ENCODE results near the gene ANK3. TPM values are rescaled to one million over a fixed set of nuclear protein-coding genes. Genes with fewer than 3 reads are reported as not detected.

Gene ANK3
- total and polyA plus RNA-seq, 2 donors (not counting 1 experiment from before 2014, with no cell fraction given), result 0.50 to 0.79 TPM

DNA sequence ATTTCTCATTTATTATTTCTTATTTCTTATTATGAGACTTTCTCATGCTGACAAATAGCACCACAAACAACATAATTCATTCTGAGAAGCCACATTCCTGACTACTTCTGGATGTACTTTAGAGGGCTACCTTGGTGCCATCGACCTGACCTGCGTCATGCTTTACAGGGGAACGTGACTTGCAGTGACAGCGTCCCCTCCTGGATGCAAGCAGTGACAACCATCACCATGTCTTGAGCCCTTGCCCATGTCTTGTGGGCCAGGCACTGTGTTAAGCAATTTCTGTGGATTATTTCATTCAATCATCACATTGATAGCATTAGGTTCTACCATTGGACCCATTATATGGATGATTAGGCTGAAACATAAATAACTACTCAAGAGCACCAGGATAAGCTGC is 137.0 kb downstream of the ANK3 start:
- TF ChIP-seq, protein P1, sequence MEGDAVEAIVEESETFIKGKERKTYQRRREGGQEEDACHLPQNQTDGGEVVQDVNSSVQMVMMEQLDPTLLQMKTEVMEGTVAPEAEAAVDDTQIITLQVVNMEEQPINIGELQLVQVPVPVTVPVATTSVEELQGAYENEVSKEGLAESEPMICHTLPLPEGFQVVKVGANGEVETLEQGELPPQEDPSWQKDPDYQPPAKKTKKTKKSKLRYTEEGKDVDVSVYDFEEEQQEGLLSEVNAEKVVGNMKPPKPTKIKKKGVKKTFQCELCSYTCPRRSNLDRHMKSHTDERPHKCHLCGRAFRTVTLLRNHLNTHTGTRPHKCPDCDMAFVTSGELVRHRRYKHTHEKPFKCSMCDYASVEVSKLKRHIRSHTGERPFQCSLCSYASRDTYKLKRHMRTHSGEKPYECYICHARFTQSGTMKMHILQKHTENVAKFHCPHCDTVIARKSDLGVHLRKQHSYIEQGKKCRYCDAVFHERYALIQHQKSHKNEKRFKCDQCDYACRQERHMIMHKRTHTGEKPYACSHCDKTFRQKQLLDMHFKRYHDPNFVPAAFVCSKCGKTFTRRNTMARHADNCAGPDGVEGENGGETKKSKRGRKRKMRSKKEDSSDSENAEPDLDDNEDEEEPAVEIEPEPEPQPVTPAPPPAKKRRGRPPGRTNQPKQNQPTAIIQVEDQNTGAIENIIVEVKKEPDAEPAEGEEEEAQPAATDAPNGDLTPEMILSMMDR (conservative IDR thresholded peaks at IDR 0.05 in 1 of 2, IDR thresholded peaks at IDR 0.05 in 1 of 2; ENCODE audit: low read depth in 1 of 2, low read length in 2 of 2), result no peak
- no peak for TF ChIP-seq EZH2 (IDR thresholded peaks at IDR 0.05; ENCODE audit: low read length, missing control alignments)
- no peak overlapping the region for H3K9ac ChIP-seq (ENCODE audit: insufficient read depth, low read length)

DNA sequence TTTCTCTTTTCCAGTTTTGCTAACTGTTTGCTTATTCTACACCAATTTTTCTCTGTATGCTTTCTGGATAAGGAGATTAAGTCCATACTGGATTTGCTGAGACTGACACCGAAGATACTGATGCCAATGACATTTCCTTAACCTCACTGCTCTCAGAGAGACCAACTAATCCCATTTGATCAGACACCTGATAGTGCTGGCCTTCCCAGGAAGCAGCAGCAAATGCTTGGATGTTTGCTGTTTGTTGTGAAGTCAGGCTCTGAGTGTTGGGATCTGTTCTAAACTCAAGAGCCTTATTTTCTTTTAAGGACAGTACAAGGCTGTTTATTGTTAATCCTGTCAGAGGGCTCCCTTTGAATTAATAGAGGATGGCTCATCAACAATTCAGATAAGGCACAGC is 143.3 kb downstream of the ANK3 start:
- H3K4me1 ChIP-seq (ENCODE audit: control insufficient read depth, extremely low read depth, insufficient read depth, low read length), result no peaks in the 10 kb centered on the region
- no peak for TF ChIP-seq EZH2 (IDR thresholded peaks at IDR 0.05; ENCODE audit: low read length, missing control alignments)
- TF ChIP-seq, protein P1 (conservative IDR thresholded peaks at IDR 0.05 in 1 of 2, IDR thresholded peaks at IDR 0.05 in 1 of 2; ENCODE audit: low read depth in 1 of 2, low read length in 2 of 2), result no peak
- no peaks in the 10 kb centered on the region for H3K9me3 ChIP-seq (ENCODE audit: control insufficient read depth, insufficient read depth, low read depth, low read length)
- no peaks in the 10 kb centered on the region for H4K20me1 ChIP-seq (ENCODE audit: control insufficient read depth, extremely low read depth, insufficient read depth, low read length)
- no peak overlapping the region for H3K4me3 ChIP-seq (replicated peaks in 1 of 4; ENCODE audit: control extremely low read depth in 1 of 4, insufficient read depth in 1 of 4, low read depth in 3 of 4, low read length in 4 of 4)
- H3K79me2 ChIP-seq (ENCODE audit: control insufficient read depth, insufficient read depth, low read length), result no peaks in the 10 kb centered on the region
- no peaks in the 10 kb centered on the region for H3K36me3 ChIP-seq (ENCODE audit: control insufficient read depth, insufficient read depth, low read length)
- no peak overlapping the region for H3K4me2 ChIP-seq (ENCODE audit: extremely low read depth, insufficient read depth, low read length)
- no peaks in the 10 kb centered on the region for H3K27me3 ChIP-seq (ENCODE audit: control insufficient read depth, insufficient read depth, low read length)
- H2AFZ ChIP-seq (ENCODE audit: low read length), result no peak overlapping the region
- H3K27ac ChIP-seq (ENCODE audit: insufficient read depth, low read length), result no peak overlapping the region
- DNase-seq (ENCODE audit: low read depth in 2 of 2), result no peak
- no peak overlapping the region for H3K9ac ChIP-seq (ENCODE audit: insufficient read depth, low read length)

More for the DNA sequence above, 137.0 kb downstream of the ANK3 start:
- no peak overlapping the region for H3K4me3 ChIP-seq (replicated peaks in 1 of 4; ENCODE audit: control extremely low read depth in 1 of 4, insufficient read depth in 1 of 4, low read depth in 3 of 4, low read length in 4 of 4)
- H3K9me3 ChIP-seq (ENCODE audit: control insufficient read depth, insufficient read depth, low read depth, low read length), result no peaks in the 10 kb centered on the region
- no peak overlapping the region for H3K27ac ChIP-seq (ENCODE audit: insufficient read depth, low read length)
- no peaks in the 10 kb centered on the region for H3K27me3 ChIP-seq (ENCODE audit: control insufficient read depth, insufficient read depth, low read length)
- H2AFZ ChIP-seq (ENCODE audit: low read length), result no peak overlapping the region
- H3K36me3 ChIP-seq (ENCODE audit: control insufficient read depth, insufficient read depth, low read length), result no peaks in the 10 kb centered on the region
- no peaks in the 10 kb centered on the region for H3K79me2 ChIP-seq (ENCODE audit: control insufficient read depth, insufficient read depth, low read length)
- no peaks in the 10 kb centered on the region for H3K4me1 ChIP-seq (ENCODE audit: control insufficient read depth, extremely low read depth, insufficient read depth, low read length)
- H4K20me1 ChIP-seq (ENCODE audit: control insufficient read depth, extremely low read depth, insufficient read depth, low read length), result no peaks in the 10 kb centered on the region
- no peak overlapping the region for H3K4me2 ChIP-seq (ENCODE audit: extremely low read depth, insufficient read depth, low read length)
- no peak for DNase-seq (ENCODE audit: low read depth in 2 of 2)

DNA sequence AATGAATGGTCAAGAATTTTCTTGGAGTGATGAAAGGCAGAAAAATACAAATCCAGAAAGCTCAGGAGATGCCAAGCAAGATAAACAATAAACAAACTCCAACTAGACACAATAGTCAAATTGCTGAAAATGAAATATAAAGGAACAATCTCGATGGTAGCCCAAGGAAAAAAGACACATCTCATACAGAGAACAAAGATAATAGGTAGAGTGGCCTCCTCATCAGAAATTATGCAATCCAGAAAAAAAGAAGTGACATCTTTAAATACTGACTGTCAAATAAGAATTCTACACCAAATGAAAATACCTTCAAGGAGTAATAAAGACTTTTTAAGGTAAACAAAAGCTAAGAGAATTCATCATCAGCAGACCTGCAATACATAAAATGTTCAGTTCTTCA is 150.4 kb downstream of the ANK3 start:
- no peak overlapping the region for H2AFZ ChIP-seq (ENCODE audit: low read length)
- TF ChIP-seq, protein P1 (conservative IDR thresholded peaks at IDR 0.05 in 1 of 2, IDR thresholded peaks at IDR 0.05 in 1 of 2; ENCODE audit: low read depth in 1 of 2, low read length in 2 of 2), result no peak
- TF ChIP-seq EZH2 (IDR thresholded peaks at IDR 0.05; ENCODE audit: low read length, missing control alignments), result no peak
- no peak overlapping the region for H3K27ac ChIP-seq (ENCODE audit: insufficient read depth, low read length)
- no peak for DNase-seq (ENCODE audit: low read depth in 2 of 2)
- H3K36me3 ChIP-seq (ENCODE audit: control insufficient read depth, insufficient read depth, low read length), result no peaks in the 10 kb centered on the region
- H3K9ac ChIP-seq (ENCODE audit: insufficient read depth, low read length), result no peak overlapping the region
- no peak overlapping the region for H3K4me2 ChIP-seq (ENCODE audit: extremely low read depth, insufficient read depth, low read length)
- no peaks in the 10 kb centered on the region for H4K20me1 ChIP-seq (ENCODE audit: control insufficient read depth, extremely low read depth, insufficient read depth, low read length)
- no peaks in the 10 kb centered on the region for H3K4me1 ChIP-seq (ENCODE audit: control insufficient read depth, extremely low read depth, insufficient read depth, low read length)
- no peaks in the 10 kb centered on the region for H3K27me3 ChIP-seq (ENCODE audit: control insufficient read depth, insufficient read depth, low read length)
- no peak overlapping the region for H3K4me3 ChIP-seq (replicated peaks in 1 of 4; ENCODE audit: control extremely low read depth in 1 of 4, insufficient read depth in 1 of 4, low read depth in 3 of 4, low read length in 4 of 4)
- H3K79me2 ChIP-seq (ENCODE audit: control insufficient read depth, insufficient read depth, low read length), result no peaks in the 10 kb centered on the region
- no peaks in the 10 kb centered on the region for H3K9me3 ChIP-seq (ENCODE audit: control insufficient read depth, insufficient read depth, low read depth, low read length)

Measured in fibroblast of lung (primary cell).